GM18909 (cell line): Measurements from ENCODE around the gene BOLA3.
"Not testable (repeated sequence)": the region's sequence is repeated elsewhere in the genome, so short reads cannot be mapped to it uniquely, and the experiment has no call there.

Experiments
- ATAC-seq: cut with Tn5 transposase; IDR thresholded peaks from one replicate; pipeline ENCODE4 v1.9.1; 2021; ENCODE audit warnings: mild to moderate bottlenecking; ENCODE audit not compliant: unreplicated experiment, poor library complexity

BOLA3 gene, protein sequence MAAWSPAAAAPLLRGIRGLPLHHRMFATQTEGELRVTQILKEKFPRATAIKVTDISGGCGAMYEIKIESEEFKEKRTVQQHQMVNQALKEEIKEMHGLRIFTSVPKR

DNA sequence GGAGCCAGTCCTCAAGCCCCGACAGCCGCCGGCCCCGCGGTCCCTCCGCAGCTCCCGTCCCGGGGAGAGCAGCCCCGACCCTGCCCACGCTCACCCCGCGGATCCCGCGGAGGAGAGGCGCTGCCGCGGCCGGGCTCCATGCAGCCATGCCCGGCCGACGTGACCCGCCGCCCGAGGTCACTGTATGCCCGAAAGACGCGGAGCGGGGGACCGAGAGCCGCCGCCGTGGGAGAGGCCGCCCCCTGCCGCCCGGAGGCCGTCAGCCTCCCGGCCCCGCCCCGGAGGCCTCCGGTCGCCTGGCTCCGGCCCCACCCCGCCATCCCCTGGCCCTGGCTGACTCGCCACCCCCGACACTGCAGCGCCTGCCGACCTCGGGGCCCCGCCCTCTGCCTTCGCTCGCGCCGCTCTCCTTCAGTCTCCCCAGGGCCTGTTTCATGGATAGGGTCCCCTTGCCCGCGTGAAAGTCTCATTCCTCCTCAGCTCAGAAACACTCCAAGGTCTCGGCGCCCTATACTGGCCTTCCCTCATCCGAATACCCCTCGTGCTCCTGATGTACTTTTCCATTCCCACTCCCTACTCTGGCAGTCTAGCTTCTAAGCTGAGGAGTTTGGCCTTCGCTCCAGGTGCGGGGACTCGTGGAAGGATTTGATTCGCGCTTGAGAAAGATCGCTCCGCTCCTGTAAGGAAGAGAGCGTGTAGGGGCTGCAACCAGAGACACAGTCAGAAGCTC, at the start of gene BOLA3:
TSS of gene BOLA3 (minus strand) at position 186 of the 730 bp plus-strand sequence. CDS start at position 148, 38 bp downstream.
- peak; percentile 92 for ATAC-seq

DNA sequence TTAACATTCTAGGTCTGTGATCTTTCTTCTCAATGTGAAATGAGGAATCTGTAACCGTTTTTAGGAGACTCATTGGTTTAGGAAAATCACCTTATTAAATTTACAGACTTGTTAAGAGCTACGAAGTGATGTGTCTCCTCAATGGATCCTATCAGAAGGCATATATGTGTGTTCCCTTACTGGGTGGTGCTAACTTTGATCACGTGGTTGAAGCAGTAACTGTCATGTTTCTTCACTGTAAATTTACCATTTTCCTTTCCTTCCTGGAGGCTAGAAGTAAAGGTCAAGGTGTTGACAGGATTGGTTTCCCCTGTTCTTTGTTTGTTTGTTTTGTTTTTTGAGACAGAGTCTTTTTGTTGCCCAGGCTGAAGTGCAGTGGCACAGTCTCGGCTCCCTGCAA, 49.3 kb upstream of the BOLA3 start:
- no peak for ATAC-seq

DNA sequence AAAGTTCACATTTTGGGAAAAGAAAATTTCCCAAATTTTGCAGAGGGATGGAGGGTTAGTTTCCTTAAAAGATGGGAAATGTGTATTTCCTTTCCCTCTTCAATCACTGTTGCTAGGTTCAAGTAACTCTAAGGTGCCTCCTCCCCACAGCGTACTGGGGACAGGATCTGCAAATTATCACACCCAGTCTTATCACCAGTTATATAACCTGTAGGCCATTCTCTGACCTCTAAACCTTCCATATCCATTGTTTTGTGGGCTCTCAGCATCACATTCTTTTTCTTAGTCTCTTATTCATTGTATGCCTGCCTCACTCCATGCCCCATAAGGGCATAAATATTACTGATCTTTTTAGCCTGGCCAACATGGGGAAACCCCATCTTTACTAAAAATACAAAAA, 47.1 kb upstream of the BOLA3 start:
- ATAC-seq, result no peak

DNA sequence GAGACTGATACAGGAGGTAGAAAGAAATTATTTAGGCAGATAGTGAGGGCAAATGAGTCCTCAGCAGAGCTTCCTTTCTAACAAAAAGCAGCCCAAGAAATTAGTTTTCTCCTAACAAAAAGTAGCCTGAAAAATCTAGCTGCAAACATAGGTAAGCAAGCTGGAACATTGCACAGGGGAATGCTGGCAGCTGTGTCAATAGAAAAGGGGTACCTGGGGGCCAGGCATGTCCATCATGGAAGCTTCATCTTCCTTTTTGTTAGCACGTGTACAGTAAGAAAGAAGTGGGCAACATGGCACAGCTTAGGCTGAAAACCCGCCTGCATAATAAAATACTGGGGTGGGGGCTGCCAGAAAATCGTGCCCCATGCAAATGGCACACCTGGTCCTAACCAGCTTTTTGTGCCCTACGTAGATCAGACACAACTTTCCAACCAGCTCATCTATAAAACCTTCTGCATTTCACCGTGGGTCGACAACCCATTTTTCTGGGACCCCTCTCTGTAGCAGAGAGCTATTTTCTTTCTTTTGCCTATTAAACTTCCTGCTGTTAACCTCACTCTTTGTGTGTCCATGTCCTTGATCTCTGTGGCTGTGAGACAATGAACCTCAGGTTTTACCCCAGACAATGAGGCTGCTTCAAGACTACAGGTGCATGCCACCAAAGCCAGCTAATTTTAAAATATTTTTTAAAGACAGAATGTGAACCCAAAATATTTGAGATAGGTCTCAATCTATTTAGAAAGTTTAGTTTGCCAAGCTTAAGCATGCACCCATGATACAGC, 44.1 kb upstream of the BOLA3 start:
- ATAC-seq, result no peak

DNA sequence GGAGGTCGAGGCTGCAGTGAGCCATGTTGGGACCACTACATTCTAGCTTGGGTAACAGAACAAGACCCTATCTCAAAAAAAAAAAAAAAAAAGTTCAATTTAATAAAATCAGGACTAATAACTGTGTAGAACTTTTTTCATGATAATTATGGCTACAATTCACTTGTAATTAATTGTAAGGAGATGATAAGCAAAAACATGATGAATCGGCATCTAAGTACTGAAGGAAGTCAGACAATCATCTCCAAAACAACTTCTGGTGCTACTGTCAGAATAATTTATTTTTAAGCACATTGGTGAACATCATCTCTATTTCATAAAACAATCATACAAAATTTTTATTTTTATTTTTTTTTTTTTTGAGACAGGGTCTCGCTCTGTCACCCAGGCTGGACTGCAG, 41.0 kb upstream of the BOLA3 start:
- ATAC-seq, result no peak

DNA sequence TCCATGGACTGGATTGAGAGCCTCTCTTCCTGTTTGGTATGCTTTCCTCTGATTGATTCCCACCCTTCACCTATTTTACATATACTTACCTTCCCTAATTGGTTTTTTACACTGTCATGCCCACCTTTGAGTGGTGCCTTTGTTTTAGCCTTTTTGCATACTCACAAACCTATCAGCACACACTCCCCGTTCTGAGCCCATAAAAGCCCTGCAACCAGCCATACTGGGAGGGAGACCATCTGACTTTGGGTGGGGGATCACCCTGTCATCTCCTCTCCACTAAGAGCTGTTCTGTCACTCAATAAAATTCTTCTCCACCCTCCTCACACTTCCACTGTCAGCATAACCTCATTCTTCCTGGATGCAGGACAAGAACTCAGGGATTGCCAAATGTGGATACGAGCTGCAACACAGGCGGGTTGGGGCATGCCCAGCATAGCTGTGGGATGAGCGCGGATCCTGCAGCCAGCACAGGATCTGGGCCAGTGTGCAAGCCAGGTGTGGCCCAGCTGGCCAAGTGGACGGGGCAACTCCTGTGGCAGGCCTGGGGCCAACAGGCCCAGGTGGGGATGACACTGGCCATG, 40.4 kb upstream of the BOLA3 start:
- ATAC-seq, result no peak

DNA sequence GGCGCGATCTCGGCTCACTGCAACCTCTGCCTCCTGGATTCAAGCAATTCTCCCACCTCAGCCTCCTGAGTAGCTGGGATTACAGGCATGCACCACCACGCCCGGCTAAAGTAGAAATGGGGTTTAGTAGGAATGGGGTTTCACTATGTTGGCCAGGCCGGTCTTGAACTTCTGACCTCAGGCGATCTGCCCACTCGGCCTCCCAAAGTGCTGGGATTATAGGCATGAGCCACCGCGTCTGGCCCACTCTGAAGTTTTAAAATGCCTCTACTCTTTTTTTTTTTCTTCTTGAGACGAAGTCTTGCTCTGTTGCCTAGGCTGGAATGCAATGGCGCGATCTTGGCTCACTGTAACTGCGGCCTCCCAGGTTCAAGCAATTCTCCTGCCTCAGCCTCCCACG, 39.0 kb upstream of the BOLA3 start:
- ATAC-seq, result not testable (repeated sequence)

DNA sequence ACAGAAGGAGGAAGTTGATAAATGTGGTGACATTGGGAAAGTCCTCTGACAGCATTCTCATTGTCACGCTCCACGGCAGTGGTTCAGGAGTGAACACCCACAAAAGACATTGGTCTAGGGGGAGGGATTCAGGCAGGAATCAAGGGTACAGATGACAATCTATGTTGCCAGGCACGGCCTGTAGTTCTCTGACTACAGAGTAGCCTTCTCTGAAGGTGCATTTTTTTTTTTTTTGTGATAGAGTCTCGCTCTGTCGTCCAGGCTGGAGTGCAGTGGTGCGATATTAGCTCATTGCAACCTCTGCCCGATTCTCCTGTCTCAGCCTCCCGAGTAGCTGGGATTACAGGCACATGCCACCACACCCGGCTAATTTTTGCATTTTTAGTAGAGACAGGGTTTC, 38.3 kb upstream of the BOLA3 start:
- peak; percentile 53 for ATAC-seq

DNA sequence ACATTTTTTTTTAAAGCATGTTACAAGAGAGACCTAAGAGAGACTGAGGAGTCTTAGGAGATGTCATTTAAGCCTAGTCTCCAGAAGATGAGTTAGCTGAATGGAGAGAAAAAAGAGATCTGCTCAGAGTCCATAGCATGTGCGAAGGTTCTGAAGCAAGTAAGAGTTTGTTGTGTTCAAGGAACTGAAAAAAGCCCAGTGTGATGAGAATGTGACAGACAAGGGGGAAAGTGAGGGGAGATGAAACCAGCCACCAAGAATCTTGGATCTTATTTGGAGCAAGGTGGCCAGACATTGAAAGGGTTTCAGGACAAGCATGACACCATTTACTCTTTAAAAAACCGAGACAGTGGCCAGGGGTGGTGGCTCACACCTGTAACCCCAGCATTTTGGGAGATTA, 36.2 kb upstream of the BOLA3 start:
- no peak for ATAC-seq

DNA sequence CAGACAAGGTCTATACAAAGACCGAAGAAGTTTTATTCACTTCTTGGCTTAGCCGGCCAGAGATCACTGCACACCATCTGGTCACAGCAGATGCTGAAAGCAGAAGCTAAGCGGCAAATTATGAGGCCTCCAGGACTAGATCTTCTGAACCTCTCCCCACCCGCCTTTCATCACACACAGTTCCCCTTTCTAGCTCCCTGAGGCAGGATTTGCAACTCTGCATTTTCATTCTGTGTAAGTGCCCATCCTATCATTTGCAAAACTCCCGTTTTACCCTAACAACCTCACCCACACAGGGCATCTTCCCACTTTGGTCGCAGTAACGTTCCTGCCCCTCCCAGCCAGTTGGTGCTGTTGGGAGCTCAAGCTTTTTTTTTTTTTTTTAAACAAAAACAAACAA, 34.0 kb upstream of the BOLA3 start:
- ATAC-seq, result peak; percentile 32

DNA sequence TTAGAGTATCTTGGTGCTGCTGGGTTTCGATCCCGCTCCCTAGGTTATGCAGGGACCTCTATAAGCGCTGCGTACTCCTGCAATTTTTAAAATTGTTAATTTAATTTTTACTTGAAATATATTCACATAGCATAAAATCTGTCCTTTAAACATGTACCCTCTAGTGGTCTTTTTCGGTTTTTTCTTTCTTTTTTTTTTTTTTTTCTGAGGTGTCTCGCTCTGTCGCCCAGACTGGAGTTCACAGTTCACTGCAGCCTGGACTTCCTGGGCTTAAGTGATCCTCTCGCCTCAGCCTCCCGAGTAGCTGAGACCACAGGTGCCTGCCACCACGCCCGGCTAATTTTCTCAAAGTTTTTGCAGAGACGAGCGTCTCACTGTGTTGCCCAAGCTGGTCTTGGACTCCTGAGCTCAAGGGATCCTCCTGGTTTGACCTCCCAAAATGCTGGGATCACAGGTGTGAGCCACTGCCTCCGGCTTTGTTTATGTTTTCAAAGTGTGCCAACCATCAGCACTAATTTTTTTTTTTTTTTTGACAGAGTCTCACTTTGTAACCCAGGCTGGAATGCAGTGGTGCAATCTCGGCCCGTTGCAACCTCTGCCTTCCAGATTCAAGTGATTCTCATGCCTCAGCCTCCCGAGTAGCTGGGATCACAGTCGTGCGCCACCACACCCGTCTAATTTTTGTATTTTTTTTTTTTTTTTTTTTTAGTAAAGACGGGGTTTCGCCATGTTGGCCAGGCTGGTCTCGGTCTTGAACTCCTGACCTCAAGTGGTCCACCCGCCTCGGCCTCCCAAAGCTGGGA, 31.6 kb upstream of the BOLA3 start:
- ATAC-seq, result peak; percentile 9

DNA sequence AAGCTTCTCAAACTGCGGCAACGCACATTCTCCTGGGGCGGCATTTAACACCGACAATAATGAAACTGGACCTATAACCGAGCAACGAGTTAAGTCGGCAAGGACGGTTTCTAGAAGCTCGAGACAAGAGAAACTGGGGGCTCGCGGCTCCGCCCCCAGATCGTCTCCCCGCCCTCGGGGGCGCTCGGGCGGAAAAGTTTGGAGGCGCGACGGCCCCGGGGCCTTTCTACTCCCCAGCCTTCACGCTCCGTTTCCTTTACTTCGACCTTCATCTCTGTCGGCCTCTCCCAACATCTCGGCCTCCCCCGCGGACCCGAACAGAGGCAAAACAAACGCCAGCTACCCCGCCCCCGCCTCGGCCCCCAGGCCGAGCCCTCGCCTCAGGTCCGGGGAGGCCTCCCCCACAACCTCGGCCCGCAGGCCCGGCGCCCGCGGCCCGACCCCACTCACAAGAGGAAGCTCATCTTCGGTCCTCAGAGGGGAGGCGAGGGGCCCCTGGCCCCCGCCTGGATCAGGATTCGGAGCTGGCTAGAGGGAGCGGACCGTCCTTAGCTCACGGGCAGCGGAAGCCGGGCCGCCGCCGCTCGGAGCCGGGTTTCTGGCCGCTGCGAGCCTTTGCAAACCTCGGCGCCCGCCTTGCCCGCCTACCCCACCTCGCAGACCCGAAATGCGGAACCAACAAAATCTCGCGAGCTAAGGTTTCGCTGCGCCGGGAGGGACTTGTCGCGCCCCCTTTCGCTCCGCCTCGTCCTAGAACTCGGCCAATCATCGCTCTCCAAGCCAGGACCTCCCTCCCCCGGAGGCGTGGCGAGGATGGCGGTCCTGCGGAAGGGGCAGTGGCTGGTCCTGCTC, 30.7 kb upstream of the BOLA3 start, which contains the start of gene MOB1A:
TSS of gene MOB1A (minus strand) at position 669 of the 852 bp plus-strand sequence. CDS start at position 464, 205 bp downstream.
- ATAC-seq, result peak; percentile 85

DNA sequence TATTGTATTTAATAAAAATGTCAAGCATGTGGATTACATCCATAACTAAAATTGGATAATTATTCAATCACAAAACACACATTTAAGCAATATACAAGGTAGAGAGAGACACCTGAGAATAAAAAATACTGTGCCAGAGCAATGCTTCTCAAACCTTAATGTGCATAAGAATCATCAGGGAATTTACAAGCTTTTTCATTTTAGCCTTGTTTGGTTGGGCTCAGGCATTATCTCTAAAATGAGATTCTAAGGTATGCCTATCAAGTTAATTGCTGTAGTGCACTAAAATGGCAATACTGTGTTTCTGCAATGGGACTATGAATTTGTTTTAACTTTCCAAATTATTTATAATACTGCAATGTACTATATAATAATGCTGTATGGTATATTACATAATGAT, 30.0 kb upstream of the BOLA3 start:
- no peak for ATAC-seq

DNA sequence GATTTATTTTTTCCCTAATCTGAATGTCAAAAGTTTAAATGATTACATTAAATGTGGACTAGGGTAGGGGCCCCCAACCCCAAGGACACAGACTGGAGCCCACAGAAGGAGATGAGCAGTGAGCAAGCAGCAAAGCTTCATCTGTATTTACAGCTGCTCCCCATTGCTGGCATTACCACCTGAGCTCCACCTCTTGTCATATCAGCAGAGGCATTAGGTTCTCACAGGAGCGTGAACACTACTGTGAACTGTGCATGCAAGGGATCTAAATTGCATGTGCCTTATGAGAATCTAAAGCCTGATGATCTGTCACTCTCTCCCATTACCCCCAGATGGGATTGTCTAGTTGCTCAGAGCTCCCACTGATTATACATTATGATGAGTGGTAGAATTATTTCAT, 27.2 kb upstream of the BOLA3 start:
- ATAC-seq, result no peak

DNA sequence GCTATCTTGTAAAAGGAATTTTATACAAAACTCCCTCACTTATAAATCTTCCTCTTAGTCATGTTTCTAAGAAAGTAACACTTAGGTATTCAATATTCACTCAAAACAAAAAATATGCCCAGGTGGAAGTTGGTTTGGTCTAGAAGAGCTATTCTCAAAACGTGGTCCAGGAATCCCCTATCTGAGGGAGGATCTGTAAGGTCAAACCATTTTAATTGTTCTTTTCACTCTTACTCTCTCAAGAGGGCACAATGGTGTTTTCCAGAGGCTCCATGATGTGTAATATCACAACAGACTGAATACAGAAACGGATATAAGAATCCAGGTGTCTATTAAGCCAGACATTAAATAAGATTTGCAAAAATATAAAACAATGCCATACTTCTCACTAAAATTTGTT, 21.0 kb upstream of the BOLA3 start:
- no peak for ATAC-seq

DNA sequence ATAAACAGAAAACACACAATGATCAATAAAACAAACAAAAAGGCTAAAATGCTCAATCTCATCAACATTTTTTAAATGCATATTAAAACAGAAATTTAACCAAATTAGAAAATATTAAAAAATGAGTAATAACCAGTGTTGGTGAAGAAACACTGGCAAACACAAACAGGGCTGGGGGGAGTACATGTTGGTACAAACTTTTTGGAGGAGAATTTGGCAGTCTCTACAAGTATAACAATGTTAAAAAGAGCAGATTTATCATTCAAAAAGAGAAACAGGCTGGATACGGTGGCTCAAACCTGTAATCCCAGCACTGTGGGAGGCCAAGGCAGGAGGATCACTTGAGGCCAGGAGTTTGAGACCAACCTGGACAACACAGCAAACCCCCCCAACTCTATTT, 17.0 kb upstream of the BOLA3 start:
- ATAC-seq, result no peak

DNA sequence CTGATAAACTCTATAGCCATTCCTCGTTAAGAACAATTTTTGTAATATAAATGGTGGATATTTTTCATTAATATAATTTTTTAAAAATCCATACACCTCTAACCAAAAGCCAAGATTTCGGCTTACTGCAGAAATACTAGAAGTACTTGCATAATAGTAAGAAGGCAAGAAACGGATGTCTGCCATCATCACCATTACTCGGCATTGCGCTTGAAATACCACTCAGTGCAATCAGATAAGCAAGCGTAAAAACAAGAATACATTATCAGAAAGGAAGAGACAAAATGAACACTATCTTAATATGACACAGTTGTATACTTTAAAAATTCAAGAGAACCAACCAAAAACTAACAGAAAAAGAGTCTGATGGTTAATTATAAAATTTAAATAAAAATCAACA, 15.2 kb upstream of the BOLA3 start:
- ATAC-seq, result no peak

DNA sequence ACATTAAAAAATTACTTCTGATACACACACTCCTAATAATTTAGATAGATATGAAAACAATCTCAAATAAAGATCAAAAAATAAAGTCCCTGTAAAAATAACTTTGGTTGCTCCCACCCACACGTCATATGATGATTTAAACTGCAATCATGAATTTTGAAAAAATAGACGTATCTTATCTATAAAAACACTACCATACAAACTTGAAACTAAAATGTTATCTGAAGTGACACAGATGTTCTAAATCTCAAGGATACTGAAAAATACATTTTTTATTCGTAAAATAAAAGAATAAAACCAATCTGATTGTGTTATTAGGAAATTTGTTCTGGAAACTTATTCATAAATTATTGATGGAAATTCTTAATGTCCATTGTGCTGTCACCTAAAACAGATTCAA, 8.1 kb upstream of the BOLA3 start:
- no peak for ATAC-seq

DNA sequence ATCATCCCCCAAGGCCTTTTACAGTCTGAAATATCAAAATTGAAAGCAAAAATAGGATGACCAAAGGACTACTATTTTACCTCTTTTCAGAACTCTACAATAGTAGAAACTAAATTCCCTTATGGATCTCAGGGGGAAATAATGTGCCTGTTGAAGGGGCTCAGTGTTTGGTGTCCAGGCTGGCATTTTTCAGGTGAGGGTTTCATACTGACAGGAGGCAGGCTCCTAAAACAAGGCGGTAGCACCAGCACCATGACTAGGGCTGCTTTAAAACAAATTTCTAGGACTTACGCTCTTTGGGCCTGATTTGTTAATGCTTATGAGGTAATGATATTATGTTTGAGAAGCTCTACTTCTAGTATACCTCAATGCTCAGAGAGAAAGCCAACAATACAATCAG, 5.2 kb upstream of the BOLA3 start:
- no peak for ATAC-seq
